ENCODE measurements around the gene SIGLEC12. TPM values are rescaled to one million over a fixed set of nuclear protein-coding genes. Genes with fewer than 3 reads are reported as not detected.

Gene SIGLEC12
- total RNA-seq, 1 donor, result under 0.01 TPM

DNA sequence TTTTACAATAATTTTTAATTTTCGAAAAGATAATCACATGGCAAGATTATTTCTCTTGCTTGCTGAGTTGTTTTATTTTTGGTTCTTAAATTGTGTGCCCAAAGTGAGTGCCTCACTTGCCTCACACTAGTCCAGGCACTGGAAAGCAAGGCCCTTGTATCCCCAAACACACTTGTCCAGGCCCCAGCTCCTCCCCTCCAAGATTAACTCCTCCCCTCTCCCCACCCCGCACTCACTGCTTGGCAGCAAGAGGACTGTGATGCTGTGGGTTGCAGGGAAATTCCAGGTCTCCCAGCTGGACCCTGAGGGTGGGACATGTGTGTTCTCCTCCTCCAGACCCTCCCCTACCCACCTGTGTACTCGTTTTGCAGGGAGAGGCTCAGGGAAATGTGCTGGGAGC, 3.9 kb downstream of the SIGLEC12 start:
- TF ChIP-seq, protein P1, sequence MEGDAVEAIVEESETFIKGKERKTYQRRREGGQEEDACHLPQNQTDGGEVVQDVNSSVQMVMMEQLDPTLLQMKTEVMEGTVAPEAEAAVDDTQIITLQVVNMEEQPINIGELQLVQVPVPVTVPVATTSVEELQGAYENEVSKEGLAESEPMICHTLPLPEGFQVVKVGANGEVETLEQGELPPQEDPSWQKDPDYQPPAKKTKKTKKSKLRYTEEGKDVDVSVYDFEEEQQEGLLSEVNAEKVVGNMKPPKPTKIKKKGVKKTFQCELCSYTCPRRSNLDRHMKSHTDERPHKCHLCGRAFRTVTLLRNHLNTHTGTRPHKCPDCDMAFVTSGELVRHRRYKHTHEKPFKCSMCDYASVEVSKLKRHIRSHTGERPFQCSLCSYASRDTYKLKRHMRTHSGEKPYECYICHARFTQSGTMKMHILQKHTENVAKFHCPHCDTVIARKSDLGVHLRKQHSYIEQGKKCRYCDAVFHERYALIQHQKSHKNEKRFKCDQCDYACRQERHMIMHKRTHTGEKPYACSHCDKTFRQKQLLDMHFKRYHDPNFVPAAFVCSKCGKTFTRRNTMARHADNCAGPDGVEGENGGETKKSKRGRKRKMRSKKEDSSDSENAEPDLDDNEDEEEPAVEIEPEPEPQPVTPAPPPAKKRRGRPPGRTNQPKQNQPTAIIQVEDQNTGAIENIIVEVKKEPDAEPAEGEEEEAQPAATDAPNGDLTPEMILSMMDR (IDR thresholded peaks at IDR 0.05; ENCODE audit: extremely low read depth, low read depth, low read length), result no peak
- Histone ChIP-seq H3K79me2 (ENCODE audit: insufficient read depth, low read length) (no peaks in the 10 kb centered on the region), H4K20me1 (ENCODE audit: insufficient read depth, low read length) (no peaks in the 10 kb centered on the region), H3K4me2 (ENCODE audit: insufficient read depth, low read length) (no peak overlapping the region), H2AFZ (ENCODE audit: low read length) (no peak overlapping the region), H3K9me3 (ENCODE audit: low read depth, low read length) (no peaks in the 10 kb centered on the region), H3K27ac (ENCODE audit: low read depth, low read length) (no peak overlapping the region), H3K4me1 (ENCODE audit: insufficient read depth, low read length) (no peaks in the 10 kb centered on the region), H3K4me3 (ENCODE audit: insufficient read depth, low read length) (no peak overlapping the region), H3K27me3 (ENCODE audit: insufficient read depth, low read length) (no peaks in the 10 kb centered on the region), H3K36me3 (ENCODE audit: insufficient read depth, low read length) (no peaks in the 10 kb centered on the region)
- no peak for DNase-seq (ENCODE audit: insufficient read length, low spot score, missing footprints)

DNA sequence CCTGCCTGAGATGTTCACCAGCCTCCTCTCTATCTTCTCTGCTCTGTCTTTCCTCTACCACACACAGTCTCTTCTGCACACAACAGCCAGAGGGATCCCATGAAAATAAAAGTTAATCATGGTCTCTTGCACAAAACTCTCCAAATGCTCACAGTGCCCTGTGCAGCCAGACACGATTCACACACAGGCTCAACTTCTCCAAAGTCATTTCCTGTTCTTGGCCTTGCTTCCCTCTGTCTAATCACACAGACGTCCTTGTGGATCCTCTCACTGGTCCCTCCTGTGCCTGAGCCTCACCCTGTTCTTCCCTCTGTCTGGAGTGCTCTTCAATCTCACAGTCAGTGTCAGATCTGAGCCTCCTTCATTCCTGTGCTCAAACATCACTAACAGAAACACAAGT, 7.8 kb downstream of the SIGLEC12 start:
- Histone ChIP-seq H2AFZ (ENCODE audit: low read length) (no peak overlapping the region), H3K27ac (ENCODE audit: low read depth, low read length) (no peak overlapping the region), H3K36me3 (ENCODE audit: insufficient read depth, low read length) (no peaks in the 10 kb centered on the region), H3K4me3 (ENCODE audit: insufficient read depth, low read length) (no peak overlapping the region), H3K27me3 (ENCODE audit: insufficient read depth, low read length) (no peaks in the 10 kb centered on the region), H3K4me1 (ENCODE audit: insufficient read depth, low read length) (no peaks in the 10 kb centered on the region), H3K79me2 (ENCODE audit: insufficient read depth, low read length) (no peaks in the 10 kb centered on the region), H4K20me1 (ENCODE audit: insufficient read depth, low read length) (no peaks in the 10 kb centered on the region), H3K4me2 (ENCODE audit: insufficient read depth, low read length) (no peak overlapping the region), H3K9me3 (ENCODE audit: low read depth, low read length) (no peaks in the 10 kb centered on the region)
- TF ChIP-seq, protein P1 (IDR thresholded peaks at IDR 0.05; ENCODE audit: extremely low read depth, low read depth, low read length), result no peak
- no peak for DNase-seq (ENCODE audit: insufficient read length, low spot score, missing footprints)

DNA sequence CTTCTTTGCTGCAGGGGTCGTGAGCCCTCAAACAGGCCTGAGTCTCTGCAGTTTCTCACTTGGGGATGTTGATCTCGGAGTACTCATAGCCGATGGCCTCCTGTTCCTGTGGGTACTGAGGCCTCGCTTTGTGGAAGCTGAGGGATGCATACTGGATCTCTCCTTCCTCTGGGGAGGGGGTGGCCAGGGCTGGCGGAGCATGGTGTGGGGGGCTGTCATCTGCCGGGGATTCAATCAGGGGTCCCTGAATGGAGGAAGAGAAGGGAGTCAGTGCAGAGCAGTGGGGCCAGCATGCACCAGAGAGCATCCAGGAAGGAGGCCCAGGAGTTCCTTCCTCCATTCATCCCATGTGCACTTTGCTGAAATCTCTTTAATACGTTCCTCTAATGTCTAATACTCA, 10.0 kb downstream of the SIGLEC12 start:
- DNase-seq (ENCODE audit: insufficient read length, low spot score, missing footprints), result no peak
- Histone ChIP-seq H3K36me3 (ENCODE audit: insufficient read depth, low read length) (no peaks in the 10 kb centered on the region), H3K9me3 (ENCODE audit: low read depth, low read length) (no peaks in the 10 kb centered on the region), H3K27ac (ENCODE audit: low read depth, low read length) (no peak overlapping the region), H3K4me1 (ENCODE audit: insufficient read depth, low read length) (no peaks in the 10 kb centered on the region), H3K4me3 (ENCODE audit: insufficient read depth, low read length) (no peak overlapping the region), H2AFZ (ENCODE audit: low read length) (no peak overlapping the region), H4K20me1 (ENCODE audit: insufficient read depth, low read length) (no peaks in the 10 kb centered on the region), H3K79me2 (ENCODE audit: insufficient read depth, low read length) (no peaks in the 10 kb centered on the region), H3K4me2 (ENCODE audit: insufficient read depth, low read length) (no peak overlapping the region), H3K27me3 (ENCODE audit: insufficient read depth, low read length) (no peaks in the 10 kb centered on the region)
- TF ChIP-seq, protein P1 (IDR thresholded peaks at IDR 0.05; ENCODE audit: extremely low read depth, low read depth, low read length), result no peak

DNA sequence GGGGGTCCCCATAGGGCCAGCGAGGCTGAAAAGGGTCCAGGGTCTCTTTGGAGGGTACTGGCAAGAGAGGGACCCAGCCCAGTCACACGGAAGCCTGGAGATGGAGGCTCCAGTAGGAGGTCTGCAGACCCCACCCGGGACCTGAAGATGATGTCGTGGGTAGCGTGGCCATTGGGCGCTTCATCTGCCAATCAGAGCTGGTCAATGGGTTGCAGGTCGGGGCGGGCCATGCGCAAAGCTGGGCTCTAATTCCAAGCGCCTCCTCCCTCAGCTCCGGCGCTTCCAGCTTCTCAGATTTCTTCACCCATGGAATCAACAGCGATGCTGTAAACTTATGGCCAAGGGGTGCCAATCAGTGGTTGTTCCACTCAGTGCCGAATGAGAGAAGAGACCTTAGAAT, 10.9 kb downstream of the SIGLEC12 start:
- H3K4me3 ChIP-seq (ENCODE audit: insufficient read depth, low read length), result no peak overlapping the region
- no peaks in the 10 kb centered on the region for H3K27me3 ChIP-seq (ENCODE audit: insufficient read depth, low read length)
- no peaks in the 10 kb centered on the region for H3K9me3 ChIP-seq (ENCODE audit: low read depth, low read length)
- H3K4me2 ChIP-seq (ENCODE audit: insufficient read depth, low read length), result no peak overlapping the region
- H3K36me3 ChIP-seq (ENCODE audit: insufficient read depth, low read length), result no peaks in the 10 kb centered on the region
- no peak for DNase-seq (ENCODE audit: insufficient read length, low spot score, missing footprints)
- H4K20me1 ChIP-seq (ENCODE audit: insufficient read depth, low read length), result no peaks in the 10 kb centered on the region
- H2AFZ ChIP-seq (ENCODE audit: low read length), result no peak overlapping the region
- no peaks in the 10 kb centered on the region for H3K79me2 ChIP-seq (ENCODE audit: insufficient read depth, low read length)
- no peak overlapping the region for H3K27ac ChIP-seq (ENCODE audit: low read depth, low read length)
- H3K4me1 ChIP-seq (ENCODE audit: insufficient read depth, low read length), result no peaks in the 10 kb centered on the region
- TF ChIP-seq, protein P1 (IDR thresholded peaks at IDR 0.05; ENCODE audit: extremely low read depth, low read depth, low read length), result no peak
